Astrocyte of the cerebellum (primary cell): ENCODE data around the gene ITPR2.

Experiments used
- DNase-seq: peaks from one replicate; pipeline ENCODE4 v3.0.0-alpha.2; 2011; ENCODE audit warnings: low read depth
- H3K4me3 ChIP-seq: 2 replicates; pipeline ENCODE4 v1.5.1; 2011; ENCODE audit warnings: mild to moderate bottlenecking, low read depth, low read length, moderate library complexity
- in situ Hi-C: cut with HindIII; loops from 2 replicates; pipeline ENCODE4 v1.10.0; 2017; ENCODE audit warnings: low sequenced_read_pairs
- TF ChIP-seq, protein P1 (sequence below): IDR thresholded peaks from 2 replicates; pipeline ENCODE4 v1.5.1; 2012; ENCODE audit warnings: low read length, low read depth, moderate library complexity, mild to moderate bottlenecking; ENCODE audit errors: missing control alignments

The ITPR2 gene

GRCh38 chr12:26539131-26539530, 293.9 kb downstream of the ITPR2 start:
- TF ChIP-seq, protein P1, sequence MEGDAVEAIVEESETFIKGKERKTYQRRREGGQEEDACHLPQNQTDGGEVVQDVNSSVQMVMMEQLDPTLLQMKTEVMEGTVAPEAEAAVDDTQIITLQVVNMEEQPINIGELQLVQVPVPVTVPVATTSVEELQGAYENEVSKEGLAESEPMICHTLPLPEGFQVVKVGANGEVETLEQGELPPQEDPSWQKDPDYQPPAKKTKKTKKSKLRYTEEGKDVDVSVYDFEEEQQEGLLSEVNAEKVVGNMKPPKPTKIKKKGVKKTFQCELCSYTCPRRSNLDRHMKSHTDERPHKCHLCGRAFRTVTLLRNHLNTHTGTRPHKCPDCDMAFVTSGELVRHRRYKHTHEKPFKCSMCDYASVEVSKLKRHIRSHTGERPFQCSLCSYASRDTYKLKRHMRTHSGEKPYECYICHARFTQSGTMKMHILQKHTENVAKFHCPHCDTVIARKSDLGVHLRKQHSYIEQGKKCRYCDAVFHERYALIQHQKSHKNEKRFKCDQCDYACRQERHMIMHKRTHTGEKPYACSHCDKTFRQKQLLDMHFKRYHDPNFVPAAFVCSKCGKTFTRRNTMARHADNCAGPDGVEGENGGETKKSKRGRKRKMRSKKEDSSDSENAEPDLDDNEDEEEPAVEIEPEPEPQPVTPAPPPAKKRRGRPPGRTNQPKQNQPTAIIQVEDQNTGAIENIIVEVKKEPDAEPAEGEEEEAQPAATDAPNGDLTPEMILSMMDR: no peak

GRCh38 chr12:26537651-26538050, 295.3 kb downstream of the ITPR2 start:
- no peak for DNase-seq
- H3K4me3 ChIP-seq: no peak overlapping the region
- TF ChIP-seq, protein P1: no peak
- in situ Hi-C loops: no loop called here

More at GRCh38 chr12:26539131-26539530, 293.9 kb downstream of the ITPR2 start:
- no peak overlapping the region for H3K4me3 ChIP-seq
- DNase-seq: no peak
- in situ Hi-C loops: no loop called here

DNA sequence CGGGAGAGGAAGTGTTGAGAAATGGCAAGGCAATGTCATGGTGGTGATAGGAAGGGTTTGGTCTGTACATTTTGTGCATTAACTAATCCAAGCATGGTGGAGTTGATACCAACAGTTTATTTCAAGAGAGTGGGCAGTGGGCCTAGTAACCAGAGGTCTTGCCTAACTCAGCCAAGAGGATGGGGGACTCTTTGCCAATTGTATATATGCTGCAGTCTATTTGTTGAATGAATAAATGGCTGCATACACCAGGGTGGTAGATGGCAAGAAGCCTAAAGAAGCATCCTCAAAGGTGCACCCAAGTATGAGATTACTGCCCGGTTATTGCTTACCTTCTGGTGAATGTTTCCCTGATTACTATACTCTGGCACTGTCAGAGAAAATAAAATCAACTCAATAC, 295.9 kb downstream of the ITPR2 start:
- TF ChIP-seq, protein P1: no peak
- no peak overlapping the region for H3K4me3 ChIP-seq
- in situ Hi-C loops: no loop called here

DNA sequence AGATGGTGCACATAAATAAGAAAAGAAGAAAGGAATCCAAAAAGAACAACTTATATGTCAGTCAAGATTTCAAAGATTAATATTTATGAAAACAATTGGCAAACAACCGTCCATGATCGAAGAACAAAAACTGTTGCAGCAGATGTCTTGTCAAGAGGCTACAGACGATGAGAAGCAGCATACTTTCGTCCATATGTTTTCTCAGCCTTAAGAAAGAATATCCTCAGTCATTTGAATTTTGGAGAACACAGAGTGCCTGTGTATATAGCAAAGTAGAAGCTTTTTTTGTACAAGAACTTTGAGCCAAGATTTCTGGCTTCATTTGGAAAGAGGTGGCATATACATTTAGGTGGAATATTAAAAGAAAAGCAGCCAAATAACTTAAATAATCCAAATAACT, 297.2 kb downstream of the ITPR2 start:
- in situ Hi-C loops: no loop called here
- no peak overlapping the region for H3K4me3 ChIP-seq
- no peak for DNase-seq
- TF ChIP-seq, protein P1: no peak

More for the DNA sequence above, 295.9 kb downstream of the ITPR2 start:
- no peak for DNase-seq

DNA sequence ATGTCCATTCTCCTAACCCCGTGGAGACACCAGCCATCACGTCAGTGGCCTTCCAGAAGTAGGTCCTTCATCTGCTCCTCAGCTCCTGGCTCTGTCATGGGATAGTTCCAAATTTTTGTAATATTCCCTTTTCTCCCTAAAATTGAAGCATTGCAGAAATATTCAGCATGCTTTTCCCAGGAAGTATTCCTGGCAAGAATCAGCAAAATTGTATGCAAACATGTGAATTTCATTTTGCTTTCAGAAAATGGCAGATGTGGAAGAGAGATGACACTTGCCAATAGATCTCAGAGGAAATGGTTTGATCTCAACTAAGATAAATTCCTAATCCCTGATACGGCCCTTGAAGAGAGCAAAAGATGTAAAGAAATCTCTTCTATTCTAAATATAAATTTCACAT, 298.9 kb downstream of the ITPR2 start:
- DNase-seq: no peak
- TF ChIP-seq, protein P1: no peak
- H3K4me3 ChIP-seq: no peak overlapping the region
- in situ Hi-C loops: no loop called here

DNA sequence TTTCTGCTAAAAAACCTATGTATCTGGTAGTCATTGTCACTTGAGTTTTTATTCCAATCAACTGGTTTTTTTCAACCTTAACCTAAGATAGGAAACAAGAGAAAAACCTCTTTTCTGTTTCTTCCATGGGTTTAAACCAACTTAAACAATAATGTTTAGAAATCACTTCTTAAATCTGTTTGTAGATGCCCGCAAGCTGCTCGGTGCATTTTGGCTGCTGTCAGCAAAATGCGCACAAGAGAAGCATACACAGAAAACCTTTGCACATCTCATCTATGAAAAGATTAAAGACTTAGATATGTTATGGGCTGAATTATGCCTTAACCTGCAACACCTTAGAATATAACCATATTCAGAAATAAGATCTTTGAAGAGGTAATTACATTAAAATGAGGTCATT, 299.8 kb downstream of the ITPR2 start:
- in situ Hi-C loops: no loop called here
- no peak for DNase-seq
- no peak overlapping the region for H3K4me3 ChIP-seq
- TF ChIP-seq, protein P1: no peak

GRCh38 chr12:26530461-26530860, 302.5 kb downstream of the ITPR2 start:
- TF ChIP-seq, protein P1: no peak
- in situ Hi-C loops: no loop called here
- DNase-seq: no peak
- no peak overlapping the region for H3K4me3 ChIP-seq
